MM.1S (cell line): ENCODE measurements around the gene MYOZ2.

ENCODE experiments used
- DNase-seq: peaks from one replicate; pipeline ENCODE4 v3.0.0-alpha.2; 2015
- H2AFZ ChIP-seq: fragments of 300-600 bp; sonication (generic); 2 replicates; pipeline ENCODE4 v1.6.0; 2016; ENCODE audit warnings: antibody characterized with exemption, low read length
- H3F3A ChIP-seq: fragments of 300-600 bp; sonication (generic); 2 replicates; pipeline ENCODE4 v1.6.1; 2016; ENCODE audit warnings: mild to moderate bottlenecking, antibody characterized with exemption, low read length, moderate library complexity, mixed read lengths; ENCODE audit not compliant: insufficient read depth
- H3K27ac ChIP-seq: fragments of 300-600 bp; sonication (generic); 2 replicates; pipeline ENCODE4 v1.5.1; 2016; ENCODE audit warnings: mild to moderate bottlenecking, low read length
- H3K27me3 ChIP-seq: fragments of 300-600 bp; sonication (generic); replicated peaks from 2 replicates; pipeline ENCODE4 v1.6.0; 2016; ENCODE audit warnings: low read length; ENCODE audit not compliant: insufficient read depth
- H3K36me3 ChIP-seq: fragments of 300-600 bp; sonication (generic); replicated peaks from 2 replicates; pipeline ENCODE4 v1.6.1; 2016; ENCODE audit warnings: mild to moderate bottlenecking, low read length, mixed read lengths; ENCODE audit not compliant: insufficient read depth
- H3K4me1 ChIP-seq: fragments of 300-600 bp; sonication (generic); 2 replicates; pipeline ENCODE4 v1.6.1; 2016; ENCODE audit warnings: low read length, mixed read lengths
- H3K4me2 ChIP-seq: fragments of 300-600 bp; sonication (generic); 2 replicates; pipeline ENCODE4 v1.6.0; 2016; ENCODE audit warnings: low read depth, low read length
- H3K4me3 ChIP-seq: fragments of 300-600 bp; sonication (generic); 2 replicates; pipeline ENCODE4 v1.5.1; 2016; ENCODE audit warnings: low read length, mixed read lengths
- H3K79me2 ChIP-seq: fragments of 300-600 bp; sonication (generic); 2 replicates; pipeline ENCODE4 v1.6.1; 2016; ENCODE audit warnings: mixed run types, low read length, mixed read lengths
- H3K9ac ChIP-seq: fragments of 300-600 bp; sonication (generic); 2 replicates; pipeline ENCODE4 v1.6.1; 2016; ENCODE audit warnings: low read length, mixed read lengths
- H3K9me2 ChIP-seq: fragments of 300-600 bp; sonication (generic); replicated peaks from 2 replicates; pipeline ENCODE4 v1.6.1; 2016; ENCODE audit warnings: mild to moderate bottlenecking, low read length, mixed read lengths; ENCODE audit not compliant: insufficient read depth
- H3K9me3 ChIP-seq: fragments of 300-600 bp; sonication (generic); replicated peaks from 2 replicates; pipeline ENCODE4 v1.6.1; 2016; ENCODE audit warnings: mild to moderate bottlenecking, low read length, mixed read lengths; ENCODE audit not compliant: insufficient read depth
- H4K20me1 ChIP-seq: fragments of 300-600 bp; sonication (generic); 2 replicates; pipeline ENCODE4 v1.6.1; 2016; ENCODE audit warnings: mild to moderate bottlenecking, low read length, moderate library complexity, mixed read lengths; ENCODE audit not compliant: insufficient read depth
- CTCF ChIP-seq: fragments of 300-600 bp; sonication (generic); IDR thresholded peaks from 2 replicates; pipeline ENCODE4 v1.5.1; 2016; ENCODE audit warnings: antibody characterized with exemption, low read length, mixed read lengths
- EZH2 ChIP-seq: fragments of 300-600 bp; sonication (generic); optimal IDR thresholded peaks from 2 replicates; pipeline ENCODE3; 2017; ENCODE audit warnings: low read depth, mild to moderate bottlenecking, antibody characterized with exemption, low read length, mixed read lengths
- EZH2phosphoT487 ChIP-seq: fragments of 300-600 bp; sonication (generic); IDR thresholded peaks from 2 replicates; pipeline ENCODE4 v1.6.1; 2018; ENCODE audit warnings: antibody characterized with exemption, low read length

Gene MYOZ2

GRCh38 chr4:119197772-119198212 lies 62.2 kb downstream of the MYOZ2 start:
- H3K9ac ChIP-seq = no peak overlapping the region
- no peaks in the 10 kb centered on the region for H3K9me3 ChIP-seq
- H3K36me3 ChIP-seq = no peaks in the 10 kb centered on the region
- TF ChIP-seq EZH2 = no peak
- no peak for TF ChIP-seq EZH2phosphoT487
- no peak for TF ChIP-seq CTCF
- no peaks in the 10 kb centered on the region for H3K4me1 ChIP-seq
- H4K20me1 ChIP-seq = no peaks in the 10 kb centered on the region
- no peaks in the 10 kb centered on the region for H3K27me3 ChIP-seq
- DNase-seq = no peak
- no peaks in the 10 kb centered on the region for H3K79me2 ChIP-seq
- no peak overlapping the region for H2AFZ ChIP-seq
- no peak overlapping the region for H3K4me3 ChIP-seq
- no peak overlapping the region for H3K27ac ChIP-seq
- no peaks in the 10 kb centered on the region for H3F3A ChIP-seq
- no peaks in the 10 kb centered on the region for H3K9me2 ChIP-seq
- no peak overlapping the region for H3K4me2 ChIP-seq

GRCh38 chr4:119204916-119205315 lies 69.3 kb downstream of the MYOZ2 start:
- H4K20me1 ChIP-seq = no peaks in the 10 kb centered on the region
- no peak overlapping the region for H3K4me2 ChIP-seq
- H3K36me3 ChIP-seq = no peaks in the 10 kb centered on the region
- no peaks in the 10 kb centered on the region for H3K4me1 ChIP-seq
- no peaks in the 10 kb centered on the region for H3F3A ChIP-seq
- no peaks in the 10 kb centered on the region for H3K79me2 ChIP-seq
- H3K9ac ChIP-seq = no peak overlapping the region
- no peak for TF ChIP-seq CTCF
- no peak for TF ChIP-seq EZH2phosphoT487
- TF ChIP-seq EZH2 = no peak
- DNase-seq = no peak
- no peak overlapping the region for H3K27ac ChIP-seq
- no peaks in the 10 kb centered on the region for H3K27me3 ChIP-seq
- H3K4me3 ChIP-seq = no peak overlapping the region
- H3K9me2 ChIP-seq = no peaks in the 10 kb centered on the region
- H3K9me3 ChIP-seq = no peaks in the 10 kb centered on the region
- no peak overlapping the region for H2AFZ ChIP-seq

GRCh38 chr4:119205690-119206089 lies 70.1 kb downstream of the MYOZ2 start:
- no peaks in the 10 kb centered on the region for H3K4me1 ChIP-seq
- no peaks in the 10 kb centered on the region for H3K9me2 ChIP-seq
- H3F3A ChIP-seq = no peaks in the 10 kb centered on the region
- H3K79me2 ChIP-seq = no peaks in the 10 kb centered on the region
- no peaks in the 10 kb centered on the region for H3K36me3 ChIP-seq
- no peak for DNase-seq
- no peak overlapping the region for H3K4me3 ChIP-seq
- H2AFZ ChIP-seq = no peak overlapping the region
- TF ChIP-seq EZH2phosphoT487 = no peak
- H3K27me3 ChIP-seq = no peaks in the 10 kb centered on the region
- H4K20me1 ChIP-seq = no peaks in the 10 kb centered on the region
- H3K4me2 ChIP-seq = no peak overlapping the region
- no peaks in the 10 kb centered on the region for H3K9me3 ChIP-seq
- H3K9ac ChIP-seq = no peak overlapping the region
- no peak overlapping the region for H3K27ac ChIP-seq

- no peak overlapping the region for H3K4me3 ChIP-seq
- no peak overlapping the region for H3K27ac ChIP-seq
- H2AFZ ChIP-seq = no peak overlapping the region
- H4K20me1 ChIP-seq = no peaks in the 10 kb centered on the region
- no peak for TF ChIP-seq EZH2phosphoT487
- no peak for TF ChIP-seq EZH2
- no peak for TF ChIP-seq CTCF
- no peaks in the 10 kb centered on the region for H3K9me2 ChIP-seq
- H3K4me2 ChIP-seq = no peak overlapping the region
- no peaks in the 10 kb centered on the region for H3K79me2 ChIP-seq
- H3K4me1 ChIP-seq = peaks cover 3% of the 10 kb centered on the region; the same call in 1 of the 2 replicates
- no peaks in the 10 kb centered on the region for H3K9me3 ChIP-seq
- H3F3A ChIP-seq = no peaks in the 10 kb centered on the region
- no peaks in the 10 kb centered on the region for H3K27me3 ChIP-seq
- no peak for DNase-seq
- H3K36me3 ChIP-seq = no peaks in the 10 kb centered on the region
- no peak overlapping the region for H3K9ac ChIP-seq
Observed at GRCh38 chr4:119206178-119206577, 70.5 kb downstream of the MYOZ2 start.
